Trophoblast cell (in vitro differentiated cells and primary cell): ENCODE data around the gene FBH1.

Source experiments
- DNase-seq, 2 donors: peaks; one replicate each; pipeline ENCODE4 v3.0.0-alpha.2; 2016
- H2AFZ ChIP-seq: 2 replicates; pipeline ENCODE4 v1.6.1; 2013; ENCODE audit warnings: low read length, moderate library complexity, mild to moderate bottlenecking; ENCODE audit not compliant: insufficient read depth, poor library complexity
- H2AK5ac ChIP-seq: 2 replicates; pipeline ENCODE4 v1.6.1; 2013; ENCODE audit warnings: mild to moderate bottlenecking, low read length
- H2BK120ac ChIP-seq: 2 replicates; pipeline ENCODE4 v1.6.1; 2013; ENCODE audit warnings: low read length, mild to moderate bottlenecking, moderate library complexity; ENCODE audit not compliant: insufficient read depth, poor library complexity
- H2BK12ac ChIP-seq: 2 replicates; pipeline ENCODE4 v1.6.1; 2013; ENCODE audit warnings: mild to moderate bottlenecking, low read length, moderate library complexity
- H2BK5ac ChIP-seq: 2 replicates; pipeline ENCODE4 v1.6.1; 2013; ENCODE audit warnings: low read length, low read depth, moderate library complexity, mild to moderate bottlenecking; ENCODE audit not compliant: poor library complexity
- H3K14ac ChIP-seq: 2 replicates; pipeline ENCODE4 v1.6.1; 2013; ENCODE audit warnings: mild to moderate bottlenecking, low read length
- H3K18ac ChIP-seq: 2 replicates; pipeline ENCODE4 v1.6.1; 2013; ENCODE audit warnings: mild to moderate bottlenecking, low read length
- H3K23ac ChIP-seq: 2 replicates; pipeline ENCODE4 v1.6.1; 2013; ENCODE audit warnings: low read length
- H3K27ac ChIP-seq: 2 replicates; pipeline ENCODE4 v1.5.1; 2013; ENCODE audit warnings: low read depth, mild to moderate bottlenecking, inconsistent platforms, low read length, moderate library complexity
- H3K27me3 ChIP-seq: 2 replicates; pipeline ENCODE4 v1.6.1; 2013; ENCODE audit warnings: inconsistent platforms, mild to moderate bottlenecking, low read length, moderate library complexity; ENCODE audit not compliant: insufficient read depth
- H3K36me3 ChIP-seq, 2 experiments: 1 replicate in 1 of 2; 2 replicates in 1 of 2; pipeline ENCODE4 v1.6.1; 2013; ENCODE audit warnings: low read length in 2 of 2, mild to moderate bottlenecking in 2 of 2, moderate library complexity in 1 of 2; ENCODE audit not compliant: insufficient read depth in 2 of 2, control insufficient read depth in 1 of 2
- H3K4ac ChIP-seq: 2 replicates; pipeline ENCODE4 v1.6.1; 2013; ENCODE audit warnings: low read depth, mild to moderate bottlenecking, low read length, moderate library complexity
- H3K4me1 ChIP-seq, 2 experiments: 1 replicate in 1 of 2; 2 replicates in 1 of 2; pipeline ENCODE4 v1.6.1; 2013; ENCODE audit warnings: low read length in 2 of 2, mild to moderate bottlenecking in 2 of 2, moderate library complexity in 1 of 2; ENCODE audit not compliant: insufficient read depth in 2 of 2, control insufficient read depth in 1 of 2
- H3K4me2 ChIP-seq: 2 replicates; pipeline ENCODE4 v1.6.1; 2013; ENCODE audit warnings: inconsistent platforms, mild to moderate bottlenecking, low read length, moderate library complexity
- H3K4me3 ChIP-seq: 2 replicates; pipeline ENCODE4 v1.5.1; 2013; ENCODE audit warnings: mild to moderate bottlenecking, low read depth, low read length, inconsistent platforms
- H3K79me1 ChIP-seq: one replicate; pipeline ENCODE4 v1.6.1; 2013; ENCODE audit warnings: low read length
- H3K79me2 ChIP-seq: 2 replicates; pipeline ENCODE4 v1.6.1; 2013; ENCODE audit warnings: low read length, mild to moderate bottlenecking; ENCODE audit not compliant: control insufficient read depth, insufficient read depth, poor library complexity
- H3K9ac ChIP-seq: 2 replicates; pipeline ENCODE4 v1.6.1; 2013; ENCODE audit warnings: mild to moderate bottlenecking, low read length
- H3K9me3 ChIP-seq: 2 replicates; pipeline ENCODE4 v1.6.1; 2013; ENCODE audit warnings: low read depth, mild to moderate bottlenecking, control low read depth, inconsistent platforms, low read length; ENCODE audit not compliant: insufficient read depth
- H4K12ac ChIP-seq: 2 replicates; pipeline ENCODE4 v1.6.1; 2013; ENCODE audit warnings: low read depth, mild to moderate bottlenecking, low read length, moderate library complexity
- H4K8ac ChIP-seq: 2 replicates; pipeline ENCODE4 v1.6.1; 2013; ENCODE audit warnings: low read depth, mild to moderate bottlenecking, low read length, moderate library complexity
- H4K91ac ChIP-seq: one replicate; pipeline ENCODE4 v1.6.1; 2013; ENCODE audit warnings: low read depth, mild to moderate bottlenecking, low read length, moderate library complexity
- WGBS: extraction: QIAGEN DNeasy Blood & Tissue Kit; methylation state at CpG from one replicate; pipeline ENCODE4 v1.1.7; 2013; ENCODE audit warnings: missing lambda C conversion rate; ENCODE audit not compliant: insufficient read length, insufficient coverage; ENCODE audit errors: extremely low coverage; 5-methylcytosine and 5-hydroxymethylcytosine counted together

FBH1 gene

DNA sequence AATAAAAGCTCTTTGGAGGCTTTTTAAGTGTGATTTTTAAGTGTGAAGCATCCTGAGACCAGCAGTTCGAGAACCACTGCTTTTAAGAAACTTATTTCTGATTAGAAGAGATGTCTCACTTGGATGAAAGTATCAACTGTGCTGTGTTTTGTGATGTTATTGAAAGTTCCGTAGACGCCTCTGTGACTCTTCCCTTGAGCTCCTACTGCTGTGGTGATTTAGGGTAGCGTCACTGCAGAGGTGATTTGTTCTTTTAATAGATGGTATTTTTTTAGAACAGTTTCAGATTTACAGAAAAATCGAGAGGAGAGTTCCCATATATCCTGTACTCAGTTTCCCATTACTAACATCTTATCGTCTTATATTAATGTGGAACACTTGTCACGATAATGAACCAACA is 29.5 kb downstream of the FBH1 start:
- no peak overlapping the region for H2BK12ac ChIP-seq
- H3K4me2 ChIP-seq: no peak overlapping the region
- no peak overlapping the region for H4K91ac ChIP-seq
- no peak overlapping the region for H2BK5ac ChIP-seq
- no peak overlapping the region for H3K23ac ChIP-seq
- H3K14ac ChIP-seq: no peak overlapping the region
- no peak for DNase-seq
- no peaks in the 10 kb centered on the region for H3K79me1 ChIP-seq
- H4K12ac ChIP-seq: no peak overlapping the region
- no peaks in the 10 kb centered on the region for H3K4me1 ChIP-seq
- H3K18ac ChIP-seq: no peak overlapping the region
- H3K36me3 ChIP-seq: peaks cover 58 to 75% of the 10 kb centered on the region in 2 experiments
- no CpG with 5 or more reads among the region's 7 CpGs for WGBS
- no peaks in the 10 kb centered on the region for H3K9me3 ChIP-seq
- H4K8ac ChIP-seq: no peak overlapping the region
- H3K27me3 ChIP-seq: no peaks in the 10 kb centered on the region
- H3K4ac ChIP-seq: no peak overlapping the region
- no peak overlapping the region for H3K4me3 ChIP-seq
- no peak overlapping the region for H3K9ac ChIP-seq
- H2AFZ ChIP-seq: no peak overlapping the region
- H3K79me2 ChIP-seq: no peaks in the 10 kb centered on the region
- no peak overlapping the region for H2BK120ac ChIP-seq
- H3K27ac ChIP-seq: no peak overlapping the region
- no peak overlapping the region for H2AK5ac ChIP-seq

DNA sequence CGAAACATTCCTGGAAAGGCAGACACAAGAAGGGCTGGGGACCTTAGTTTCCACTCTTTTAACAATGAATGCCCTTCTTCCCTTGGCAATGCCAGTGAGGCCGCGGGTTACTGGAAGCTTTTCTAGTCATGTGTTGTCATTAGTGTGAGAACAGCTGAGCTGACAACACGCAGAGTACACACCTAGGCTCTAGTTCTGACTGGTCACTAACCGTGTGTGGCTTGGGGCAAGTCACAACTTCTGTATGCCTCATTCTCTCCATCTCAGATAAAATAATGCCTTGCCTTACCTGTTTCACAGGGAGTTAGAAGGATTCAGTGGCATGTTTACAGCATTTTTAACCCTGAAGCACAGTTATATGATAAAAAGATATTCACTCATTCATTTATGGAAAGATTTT is 31.7 kb downstream of the FBH1 start:
- no peak overlapping the region for H3K4ac ChIP-seq
- no peak overlapping the region for H3K9ac ChIP-seq
- no peak overlapping the region for H4K12ac ChIP-seq
- no peaks in the 10 kb centered on the region for H3K4me1 ChIP-seq
- H3K14ac ChIP-seq: no peak overlapping the region
- peaks cover 57 to 68% of the 10 kb centered on the region in 2 experiments for H3K36me3 ChIP-seq
- no peak overlapping the region for H3K18ac ChIP-seq
- no peak overlapping the region for H2BK5ac ChIP-seq
- H2AK5ac ChIP-seq: no peak overlapping the region
- no peaks in the 10 kb centered on the region for H3K79me2 ChIP-seq
- no peaks in the 10 kb centered on the region for H3K27me3 ChIP-seq
- no peak for DNase-seq
- no peaks in the 10 kb centered on the region for H3K79me1 ChIP-seq
- no peaks in the 10 kb centered on the region for H3K9me3 ChIP-seq
- H3K4me3 ChIP-seq: no peak overlapping the region
- no peak overlapping the region for H3K23ac ChIP-seq
- no peak overlapping the region for H4K91ac ChIP-seq
- no peak overlapping the region for H2AFZ ChIP-seq
- no peak overlapping the region for H2BK12ac ChIP-seq
- no peak overlapping the region for H3K27ac ChIP-seq
- H4K8ac ChIP-seq: no peak overlapping the region
- no peak overlapping the region for H2BK120ac ChIP-seq
- no peak overlapping the region for H3K4me2 ChIP-seq
- no CpG with 5 or more reads among the region's 5 CpGs for WGBS

DNA sequence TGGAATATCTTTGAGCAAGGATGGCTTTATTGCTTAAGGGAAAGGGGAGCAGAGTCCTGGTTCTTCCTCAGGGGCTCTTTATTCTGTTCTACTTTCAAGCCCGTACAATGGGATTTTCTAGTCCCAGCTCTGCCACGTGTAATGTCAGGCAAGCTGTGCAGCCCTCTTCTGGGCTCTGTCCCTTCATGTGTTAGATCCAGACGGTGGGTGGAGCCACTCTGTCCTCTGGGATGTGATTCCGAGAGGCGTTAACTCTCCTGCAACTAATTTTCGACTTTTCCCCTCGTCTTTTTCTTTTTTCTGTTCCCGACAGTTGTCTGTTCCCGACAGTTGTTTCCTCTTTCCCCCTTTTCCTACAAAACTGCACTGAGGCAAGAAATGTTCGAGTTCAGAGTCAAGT is 34.8 kb downstream of the FBH1 start:
- Histone ChIP-seq H4K12ac (no peak overlapping the region), H3K23ac (no peak overlapping the region), H3K9ac (no peak overlapping the region), H4K91ac (no peak overlapping the region), H3K27ac (no peak overlapping the region), H2BK5ac (no peak overlapping the region), H3K4ac (no peak overlapping the region), H3K9me3 (no peaks in the 10 kb centered on the region), H2AFZ (no peak overlapping the region), H4K8ac (no peak overlapping the region), H3K79me2 (no peaks in the 10 kb centered on the region), H2BK12ac (no peak overlapping the region), H3K4me2 (no peak overlapping the region), H3K27me3 (no peaks in the 10 kb centered on the region), H2BK120ac (no peak overlapping the region), H3K4me1 (no peaks in the 10 kb centered on the region), H3K14ac (no peak overlapping the region), H2AK5ac (no peak overlapping the region), H3K36me3 (peaks cover 63 to 68% of the 10 kb centered on the region in 2 experiments), H3K18ac (no peak overlapping the region), H3K4me3 (no peak overlapping the region), H3K79me1 (no peaks in the 10 kb centered on the region)
- no peak for DNase-seq
- no CpG with 5 or more reads among the region's 10 CpGs for WGBS

DNA sequence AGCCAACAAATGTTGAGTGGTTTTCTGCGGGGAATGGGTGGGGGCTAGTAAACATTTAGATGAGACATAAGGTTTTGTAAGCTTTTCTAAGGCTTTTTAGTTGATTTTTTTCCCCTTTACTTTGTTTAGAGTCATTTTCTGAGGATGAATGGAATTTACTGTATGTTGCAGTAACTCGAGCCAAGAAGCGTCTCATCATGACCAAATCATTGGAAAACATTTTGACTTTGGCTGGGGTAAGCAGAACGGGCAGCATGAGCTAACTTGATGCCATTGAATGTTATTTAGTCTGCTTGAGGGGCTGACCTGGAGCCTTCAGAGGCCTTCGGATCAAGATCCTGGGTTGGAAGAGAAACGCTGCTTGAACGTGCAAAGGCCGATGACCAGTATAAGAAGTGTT is 37.3 kb downstream of the FBH1 start:
- H3K4me1 ChIP-seq: no peaks in the 10 kb centered on the region
- H2AFZ ChIP-seq: no peak overlapping the region
- H3K27me3 ChIP-seq: no peaks in the 10 kb centered on the region
- H3K79me1 ChIP-seq: no peaks in the 10 kb centered on the region
- H3K4me2 ChIP-seq: no peak overlapping the region
- DNase-seq: no peak
- no peak overlapping the region for H2BK5ac ChIP-seq
- H4K12ac ChIP-seq: no peak overlapping the region
- peaks cover 62 to 66% of the 10 kb centered on the region in 2 experiments for H3K36me3 ChIP-seq
- no peak overlapping the region for H2AK5ac ChIP-seq
- no peak overlapping the region for H4K8ac ChIP-seq
- H3K79me2 ChIP-seq: no peaks in the 10 kb centered on the region
- H3K4me3 ChIP-seq: no peak overlapping the region
- no peaks in the 10 kb centered on the region for H3K9me3 ChIP-seq
- H3K4ac ChIP-seq: no peak overlapping the region
- H3K14ac ChIP-seq: no peak overlapping the region
- no peak overlapping the region for H2BK12ac ChIP-seq
- no peak overlapping the region for H2BK120ac ChIP-seq
- H3K18ac ChIP-seq: no peak overlapping the region
- no peak overlapping the region for H3K23ac ChIP-seq
- no peak overlapping the region for H3K9ac ChIP-seq
- no peak overlapping the region for H4K91ac ChIP-seq
- no CpG with 5 or more reads among the region's 8 CpGs for WGBS
- no peak overlapping the region for H3K27ac ChIP-seq
